OCI-LY3 (cell line): ENCODE measurements around the gene IL7R.

Experiments
- CTCF ChIP-seq: fragments of 200-600, 300-600 bp; sonication (generic); IDR thresholded peaks from 2 replicates; pipeline ENCODE4 v1.5.1; 2014; ENCODE audit warnings: antibody characterized with exemption, low read length, low read depth
- EZH2phosphoT487 ChIP-seq: fragments of 200-600 bp; shearing (Covaris generic); IDR thresholded peaks from 2 replicates; pipeline ENCODE4 v1.6.1; 2018; ENCODE audit warnings: antibody characterized with exemption, mixed run types, low read depth

- TF ChIP-seq CTCF (no peak), EZH2phosphoT487 (no peak)
These were observed 4.0 kb downstream of the IL7R start for GRCh38 chr5:35860686-35861085.
